HEK293T (cell line): ENCODE measurements around the gene HOXA3.
A peak's percentile ranks its signal among the peaks of the same experiment; 100 is the strongest.

Experiments
- CTCF ChIA-PET: fragments of 350-600 bp; formaldehyde crosslinking; extraction: SDS; loops from one replicate; lab custom pipeline; 2021; ENCODE audit warnings: antibody characterized with exemption, inconsistent platforms; lab: Yijun Ruan, JAX
- POLR2A ChIA-PET: fragments of 350-600 bp; formaldehyde crosslinking; extraction: SDS; loops from one replicate; lab custom pipeline; 2020; ENCODE audit warnings: antibody characterized with exemption, inconsistent platforms; lab: Yijun Ruan, JAX
- DNase-seq: peaks from one replicate; pipeline ENCODE4 v3.0.0; 2012; ENCODE audit warnings: mixed read lengths; ENCODE audit errors: extremely low spot score
- ARNT ChIP-seq: fragments of 450-650 bp; IDR thresholded peaks from 2 replicates; pipeline ENCODE4 v1.6.1; 2017; ENCODE audit warnings: mild to moderate bottlenecking
- BHLHE40 ChIP-seq: fragments of 450-650 bp; IDR thresholded peaks from 2 replicates; pipeline ENCODE4 v1.6.1; 2016; ENCODE audit warnings: mild to moderate bottlenecking, moderate library complexity, borderline replicate concordance
- CTBP1 ChIP-seq: fragments of 450-650 bp; IDR thresholded peaks from 2 replicates; pipeline ENCODE4 v1.6.1; 2016; ENCODE audit warnings: borderline replicate concordance
- ELF4 ChIP-seq: fragments of 450-650 bp; IDR thresholded peaks from 2 replicates; pipeline ENCODE4 v1.6.1; 2017; ENCODE audit warnings: antibody characterized with exemption
- FOXA1 ChIP-seq: fragments of 450-650 bp; IDR thresholded peaks from 2 replicates; pipeline ENCODE4 v1.6.1; 2016; ENCODE audit warnings: mild to moderate bottlenecking
- FOXK2 ChIP-seq: fragments of 450-650 bp; IDR thresholded peaks from 2 replicates; pipeline ENCODE4 v1.6.1; 2016; ENCODE audit warnings: mild to moderate bottlenecking
- FOXM1 ChIP-seq: fragments of 450-650 bp; IDR thresholded peaks from 2 replicates; pipeline ENCODE4 v1.6.1; 2017; ENCODE audit warnings: mild to moderate bottlenecking, borderline replicate concordance
- HDGF ChIP-seq: fragments of 450-650 bp; IDR thresholded peaks from 2 replicates; pipeline ENCODE4 v1.6.1; 2017; ENCODE audit warnings: antibody characterized with exemption, borderline replicate concordance
- L3MBTL2 ChIP-seq: fragments of 450-650 bp; conservative IDR thresholded peaks from 2 replicates; pipeline ENCODE4 v1.6.1; 2016; ENCODE audit warnings: mild to moderate bottlenecking
- LEF1 ChIP-seq: fragments of 450-650 bp; IDR thresholded peaks from 2 replicates; pipeline ENCODE4 v1.6.1; 2017; ENCODE audit warnings: mild to moderate bottlenecking, borderline replicate concordance
- NFRKB ChIP-seq: fragments of 450-650 bp; IDR thresholded peaks from 2 replicates; pipeline ENCODE4 v1.6.1; 2016; ENCODE audit warnings: mild to moderate bottlenecking, moderate library complexity
- SP1 ChIP-seq: fragments of 450-650 bp; IDR thresholded peaks from 2 replicates; pipeline ENCODE4 v1.6.1; 2017
- SUZ12 ChIP-seq: fragments of 450-650 bp; IDR thresholded peaks from 2 replicates; pipeline ENCODE4 v1.6.1; 2016; ENCODE audit warnings: mild to moderate bottlenecking
- TARDBP ChIP-seq: fragments of 450-650 bp; IDR thresholded peaks from 2 replicates; pipeline ENCODE4 v1.6.1; 2016
- ZNF384 ChIP-seq: fragments of 450-650 bp; IDR thresholded peaks from 2 replicates; pipeline ENCODE4 v1.6.1; 2016
- TF ChIP-seq, protein P1 (sequence below): fragments of 450-650 bp; IDR thresholded peaks from 2 replicates; pipeline ENCODE4 v1.6.1; 2016

The HOXA3 gene

DNA sequence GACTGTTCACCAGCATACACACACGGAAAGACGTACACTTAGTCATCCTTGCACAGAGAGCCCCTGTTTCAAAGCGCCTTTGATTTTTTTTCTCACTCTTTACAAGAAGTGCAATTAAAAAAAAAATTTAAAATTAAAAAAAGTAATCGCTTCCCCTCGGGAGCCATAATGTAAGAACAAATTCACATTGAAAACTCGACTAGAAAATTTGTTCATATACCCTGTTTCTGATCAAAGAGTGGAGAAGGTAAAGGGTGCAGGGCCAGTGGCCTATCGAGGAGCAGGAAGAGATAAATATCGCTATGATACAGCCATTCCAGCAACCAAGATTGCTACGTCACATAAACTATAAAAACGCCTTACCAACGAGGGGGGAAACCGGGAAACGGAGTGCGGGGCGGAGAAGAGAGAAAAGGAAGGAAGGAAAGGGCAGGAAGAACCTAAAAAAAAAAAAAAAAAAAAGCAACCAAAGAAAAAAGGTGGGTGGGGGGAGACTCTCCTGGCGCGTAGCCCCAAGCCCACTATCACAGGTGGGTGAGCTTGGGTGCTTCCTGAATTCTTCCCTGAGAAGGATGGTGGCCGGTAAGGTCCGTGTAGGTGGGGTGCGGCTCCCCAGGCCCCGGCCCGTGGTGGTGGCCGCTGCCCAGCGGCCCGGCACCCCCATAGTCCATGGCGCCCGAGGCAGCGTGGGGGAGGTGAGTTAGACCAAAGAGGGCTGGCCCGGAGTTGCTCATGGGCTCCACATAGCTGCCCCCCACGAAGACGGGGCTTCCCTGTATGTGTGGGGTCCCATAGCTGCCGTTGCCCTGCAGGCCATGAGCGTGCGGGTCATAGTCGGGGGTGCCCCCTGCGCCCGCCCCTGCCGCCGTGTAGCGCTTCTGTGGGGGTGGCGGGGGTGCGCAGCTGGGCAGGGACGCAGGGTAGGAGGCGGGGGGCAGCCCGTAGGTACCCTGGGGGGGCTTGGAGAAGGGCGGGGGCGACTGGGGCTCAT lies 44.7 kb downstream of the HOXA3 start:
- ChIA-PET CTCF (no interaction called here), POLR2A (no interaction called here)
- DNase-seq, result no peak
- TF ChIP-seq LEF1 (no peak), ELF4 (no peak), FOXM1 (no peak)

DNA sequence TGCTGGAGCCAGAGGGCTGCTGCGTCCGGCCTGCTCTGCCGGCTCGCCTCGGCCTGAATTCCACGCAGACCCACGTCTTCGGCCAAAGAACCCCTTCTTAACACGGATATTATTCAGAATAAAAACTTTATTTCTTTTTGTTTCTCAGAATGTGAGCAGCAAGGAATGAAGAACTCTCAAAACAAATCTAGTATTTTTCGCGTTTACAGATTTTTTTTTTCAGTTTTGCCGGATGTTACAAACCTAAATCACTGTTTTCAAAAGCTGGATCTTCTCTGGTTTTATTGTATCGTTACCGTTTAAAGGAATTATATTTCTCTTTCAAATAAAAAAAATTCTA lies 45.5 kb downstream of the HOXA3 start:
- no peak for DNase-seq
- CTCF ChIA-PET, result no interaction called here
- POLR2A ChIA-PET, result interaction anchor here (3.0 kb wide), 1 partner anchor 10 kb away, joined by 13 read pairs; the partner anchor contains the start of gene HOXA1
- TF ChIP-seq ARNT (no peak), LEF1 (no peak), BHLHE40 (no peak), ZNF384 (no peak), FOXK2 (no peak), SUZ12 (no peak), NFRKB (no peak), CTBP1 (no peak), SP1 (no peak), ELF4 (no peak), FOXA1 (no peak), L3MBTL2 (no peak), HDGF (no peak), FOXM1 (no peak), TARDBP (no peak)
- TF ChIP-seq, protein P1, sequence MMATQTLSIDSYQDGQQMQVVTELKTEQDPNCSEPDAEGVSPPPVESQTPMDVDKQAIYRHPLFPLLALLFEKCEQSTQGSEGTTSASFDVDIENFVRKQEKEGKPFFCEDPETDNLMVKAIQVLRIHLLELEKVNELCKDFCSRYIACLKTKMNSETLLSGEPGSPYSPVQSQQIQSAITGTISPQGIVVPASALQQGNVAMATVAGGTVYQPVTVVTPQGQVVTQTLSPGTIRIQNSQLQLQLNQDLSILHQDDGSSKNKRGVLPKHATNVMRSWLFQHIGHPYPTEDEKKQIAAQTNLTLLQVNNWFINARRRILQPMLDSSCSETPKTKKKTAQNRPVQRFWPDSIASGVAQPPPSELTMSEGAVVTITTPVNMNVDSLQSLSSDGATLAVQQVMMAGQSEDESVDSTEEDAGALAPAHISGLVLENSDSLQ, result no peak

DNA sequence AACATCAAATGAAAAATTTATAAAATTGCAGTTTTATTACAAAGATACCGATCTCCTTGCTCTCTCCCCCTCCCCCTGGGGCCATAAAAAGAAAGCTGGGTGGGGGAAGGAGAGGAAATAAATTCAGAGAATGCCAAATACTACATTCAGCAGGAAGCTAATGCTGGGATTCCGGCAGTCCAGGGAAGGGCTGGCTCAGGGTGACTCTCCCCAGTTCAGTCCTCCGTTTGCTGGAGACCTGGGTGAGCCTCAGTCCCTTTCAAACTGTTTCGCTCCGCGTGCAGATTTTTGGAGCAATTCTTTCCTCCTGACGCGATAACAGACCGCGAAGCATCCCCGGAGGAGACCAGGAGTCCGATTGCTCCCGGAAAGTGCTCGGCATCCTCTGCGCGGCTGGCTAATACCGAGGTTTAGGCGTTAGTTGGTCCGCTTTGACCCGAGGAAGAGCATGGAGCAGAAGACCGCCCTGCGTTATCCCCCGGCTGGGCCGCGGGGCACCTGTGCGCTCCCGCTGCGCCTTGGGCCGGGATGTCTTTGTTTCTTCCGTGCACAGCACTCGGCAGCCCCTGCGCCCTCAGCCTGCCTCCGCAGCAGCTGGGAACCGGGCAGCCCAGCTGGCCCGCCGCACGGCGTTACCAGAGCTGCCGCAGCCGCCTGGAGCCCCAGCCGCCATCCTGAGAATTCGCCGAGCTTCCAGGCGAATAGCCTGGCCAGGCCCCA lies 46.0 kb downstream of the HOXA3 start:
- ChIA-PET POLR2A (interaction anchor here (1.2 to 3.0 kb wide), 3 partner anchors 10 to 73 kb away, joined by 3 to 13 read pairs (median 3); partner anchors contain the start of gene HOXA1), CTCF (interaction anchor here (1.0 kb wide), 1 partner anchor 13 kb away, joined by 3 read pairs; no protein-coding TSS in a partner anchor)
- no peak for DNase-seq
- TF ChIP-seq HDGF (no peak), TARDBP (no peak)

DNA sequence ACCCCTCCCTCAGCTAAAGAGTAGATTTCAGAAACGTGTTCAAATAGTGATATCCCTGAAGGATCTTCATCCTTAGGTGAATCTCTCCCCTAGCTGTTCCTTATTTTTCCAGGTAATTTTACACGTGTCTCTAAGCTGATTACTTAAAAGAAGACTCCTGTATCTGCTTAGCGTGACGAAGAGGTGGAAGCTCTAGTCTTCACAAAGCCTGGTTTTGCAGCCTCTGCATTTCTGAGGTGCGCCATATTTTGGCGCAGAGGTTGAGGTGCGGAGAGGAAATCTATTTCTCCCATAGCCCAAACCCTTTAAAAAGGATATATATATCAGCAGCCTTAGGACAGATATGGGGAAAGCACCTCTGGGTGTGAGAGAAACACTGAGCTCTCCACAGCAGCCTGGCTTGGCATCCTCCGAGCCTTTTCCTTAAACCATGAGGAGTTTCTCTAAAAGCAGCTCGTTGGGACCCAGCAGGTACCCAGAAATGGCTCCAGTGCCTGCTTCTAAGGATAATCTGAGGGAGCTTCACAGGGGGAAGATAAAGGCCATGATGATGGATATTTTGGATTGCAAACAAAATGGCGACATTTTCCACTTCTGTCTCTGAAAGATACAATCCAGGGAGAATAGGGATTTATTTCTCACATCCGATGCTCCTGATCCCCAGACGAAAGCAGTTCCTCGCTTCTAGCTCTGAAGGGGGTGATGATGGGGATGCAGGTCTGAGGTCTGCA lies 46.9 kb downstream of the HOXA3 start:
- DNase-seq, result no peak
- ChIA-PET CTCF (interaction anchor here (1.0 kb wide), 1 partner anchor 14 kb away, joined by 3 read pairs; no protein-coding TSS in a partner anchor), POLR2A (interaction anchor here (0.9 to 3.0 kb wide), 5 partner anchors 9 to 74 kb away, joined by 3 to 13 read pairs (median 4); partner anchors contain the start of gene HOXA1)
- TF ChIP-seq HDGF, result no peak
- TF ChIP-seq LEF1, result no peak
- TF ChIP-seq BHLHE40, result no peak
- TF ChIP-seq FOXK2, result no peak
- TF ChIP-seq, protein P1, result no peak
- no peak for TF ChIP-seq ELF4

DNA sequence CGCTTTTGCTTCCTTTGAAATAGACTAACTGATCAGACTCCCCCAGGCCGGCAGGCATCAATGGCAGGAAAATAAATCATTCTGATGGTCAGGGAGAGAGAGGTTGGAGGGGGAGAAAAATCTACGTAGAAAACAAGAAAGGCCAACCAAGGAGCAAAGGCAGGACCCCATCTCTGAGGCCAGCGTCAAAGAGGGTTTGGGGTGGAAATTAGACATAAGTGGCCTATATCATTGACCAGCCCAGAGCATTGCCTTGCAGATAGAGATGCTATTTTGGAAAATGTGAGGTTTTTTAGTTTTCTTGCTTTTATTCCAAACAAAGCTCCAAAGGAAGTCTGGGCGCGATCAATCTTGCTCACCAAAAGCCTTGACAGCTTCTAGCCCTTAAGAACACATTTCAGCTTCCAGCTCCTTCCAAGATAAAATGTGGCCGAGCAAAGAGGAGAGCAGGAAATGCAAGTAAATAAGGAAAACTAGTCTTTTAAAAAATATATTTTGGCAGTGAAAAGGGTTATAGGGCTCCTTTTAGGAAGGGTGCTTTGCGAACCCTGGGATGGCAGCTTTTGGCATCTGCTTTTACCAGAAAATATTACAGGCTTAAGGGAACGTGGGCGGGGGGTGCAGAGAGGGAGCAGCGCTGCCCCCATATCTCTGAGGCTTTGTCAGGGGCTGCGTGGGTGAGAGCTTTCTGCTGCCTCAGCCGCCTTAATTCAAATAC lies 47.9 kb downstream of the HOXA3 start:
- ChIA-PET CTCF (no interaction called here), POLR2A (interaction anchor here (0.9 to 3.0 kb wide), 4 partner anchors 8 to 75 kb away, joined by 3 to 13 read pairs (median 4); partner anchors contain the start of gene HOXA1)
- TF ChIP-seq, protein P1, result peak; percentile 18; the same call in 1 of the 2 replicates
- no peak for TF ChIP-seq SP1

More for the DNA sequence above, 47.9 kb downstream of the HOXA3 start:
- no peak for DNase-seq
